Skeletal muscle tissue (tissue), 4 donors: Measurements from ENCODE around the gene FOXQ1. TPM values are rescaled to one million over a fixed set of nuclear protein-coding genes. Genes with fewer than 3 reads are reported as not detected.

Experiments used
- H3K27ac ChIP-seq: one replicate; pipeline ENCODE4 v1.7.0; 2013; ENCODE audit warnings: mild to moderate bottlenecking, low read depth, low read length, inconsistent platforms
- H3K27me3 ChIP-seq, 3 donors: one replicate each; pipeline ENCODE4 v1.7.0; 2013; ENCODE audit warnings: low read length in 3 of 3; ENCODE audit not compliant: control insufficient read depth in 3 of 3, insufficient read depth in 3 of 3
- H3K36me3 ChIP-seq, 3 donors: one replicate each; pipeline ENCODE4 v1.7.0; 2013; ENCODE audit warnings: low read length in 3 of 3; ENCODE audit not compliant: control insufficient read depth in 3 of 3, insufficient read depth in 3 of 3
- H3K4me1 ChIP-seq, 3 donors: one replicate each; pipeline ENCODE4 v1.7.0; 2013; ENCODE audit warnings: low read length in 3 of 3, mild to moderate bottlenecking in 3 of 3; ENCODE audit not compliant: control insufficient read depth in 3 of 3, insufficient read depth in 3 of 3
- H3K4me3 ChIP-seq, 3 donors: one replicate each; pipeline ENCODE4 v1.7.0; 2013; ENCODE audit warnings: low read length in 3 of 3
- H3K9ac ChIP-seq, 3 donors: one replicate each; pipeline ENCODE4 v1.7.0; 2013; ENCODE audit warnings: low read length in 3 of 3, mild to moderate bottlenecking in 3 of 3, moderate library complexity in 2 of 3, low read depth in 1 of 3
- H3K9me3 ChIP-seq, 3 donors: one replicate each; pipeline ENCODE4 v1.7.0; 2013; ENCODE audit warnings: low read length in 3 of 3; ENCODE audit not compliant: control insufficient read depth in 3 of 3
- total RNA-seq: library from RNA; depleted of rRNA; stranded (reverse); fragments of >200 nt; gene quantifications from one replicate; pipeline ENCODE4 v1.2.3, GENCODE V29; 2014
- donor health status: Osteomylitis.

Gene FOXQ1
- total RNA-seq, 1 donor from 2014 or later: not detected

DNA sequence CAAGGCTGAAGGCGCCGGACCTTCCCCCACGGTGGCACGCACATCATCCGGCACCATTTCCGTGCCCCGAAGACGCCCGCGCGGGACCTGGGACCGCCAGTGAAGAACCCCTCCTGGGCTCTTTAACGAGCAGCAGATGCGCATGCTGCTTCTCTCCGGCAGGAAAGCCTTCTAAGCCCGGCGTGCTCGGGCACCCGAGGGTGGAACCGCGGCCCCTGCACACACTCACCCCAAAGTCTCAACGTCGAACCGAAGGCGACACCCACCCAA, 240 bp downstream of the FOXQ1 start:
- Histone ChIP-seq H3K9me3 (no peaks in the 10 kb centered on the region), H3K9ac (no peak overlapping the region), H3K4me1 (peaks cover 18 to 28% (median 24%) of the 10 kb centered on the region in 3 donors), H3K27me3 (peaks cover 60 to 76% (median 68%) of the 10 kb centered on the region in 3 donors), H3K4me3 (peak overlapping the region in 2 of 3 donors; percentile 29 to 67), H3K27ac (no peak overlapping the region), H3K36me3 (no peaks in the 10 kb centered on the region)

DNA sequence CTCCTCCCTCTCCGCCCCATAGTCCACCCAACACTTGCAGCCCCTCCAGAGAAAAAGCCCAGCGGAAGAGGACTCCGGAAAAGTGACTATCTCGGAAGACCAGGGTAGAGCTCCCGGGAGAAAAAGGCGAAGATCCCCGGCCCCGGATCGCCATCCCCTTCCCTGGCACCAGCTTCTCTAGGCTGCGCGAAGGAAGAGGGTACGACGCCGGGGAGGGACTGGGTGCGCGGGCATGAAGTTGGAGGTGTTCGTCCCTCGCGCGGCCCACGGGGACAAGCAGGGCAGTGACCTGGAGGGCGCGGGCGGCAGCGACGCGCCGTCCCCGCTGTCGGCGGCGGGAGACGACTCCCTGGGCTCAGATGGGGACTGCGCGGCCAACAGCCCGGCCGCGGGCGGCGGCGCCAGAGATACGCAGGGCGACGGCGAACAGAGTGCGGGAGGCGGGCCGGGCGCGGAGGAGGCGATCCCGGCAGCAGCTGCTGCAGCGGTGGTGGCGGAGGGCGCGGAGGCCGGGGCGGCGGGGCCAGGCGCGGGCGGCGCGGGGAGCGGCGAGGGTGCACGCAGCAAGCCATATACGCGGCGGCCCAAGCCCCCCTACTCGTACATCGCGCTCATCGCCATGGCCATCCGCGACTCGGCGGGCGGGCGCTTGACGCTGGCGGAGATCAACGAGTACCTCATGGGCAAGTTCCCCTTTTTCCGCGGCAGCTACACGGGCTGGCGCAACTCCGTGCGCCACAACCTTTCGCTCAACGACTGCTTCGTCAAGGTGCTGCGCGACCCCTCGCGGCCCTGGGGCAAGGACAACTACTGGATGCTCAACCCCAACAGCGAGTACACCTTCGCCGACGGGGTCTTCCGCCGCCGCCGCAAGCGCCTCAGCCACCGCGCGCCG, 822 bp downstream of the FOXQ1 start:
- H3K4me3 ChIP-seq: no peak overlapping the region

DNA sequence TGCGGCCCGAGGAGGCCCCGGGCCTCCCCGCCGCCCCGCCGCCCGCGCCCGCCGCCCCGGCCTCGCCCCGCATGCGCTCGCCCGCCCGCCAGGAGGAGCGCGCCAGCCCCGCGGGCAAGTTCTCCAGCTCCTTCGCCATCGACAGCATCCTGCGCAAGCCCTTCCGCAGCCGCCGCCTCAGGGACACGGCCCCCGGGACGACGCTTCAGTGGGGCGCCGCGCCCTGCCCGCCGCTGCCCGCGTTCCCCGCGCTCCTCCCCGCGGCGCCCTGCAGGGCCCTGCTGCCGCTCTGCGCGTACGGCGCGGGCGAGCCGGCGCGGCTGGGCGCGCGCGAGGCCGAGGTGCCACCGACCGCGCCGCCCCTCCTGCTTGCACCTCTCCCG, 1.5 kb downstream of the FOXQ1 start:
- no peak overlapping the region for H3K27ac ChIP-seq
- H3K27me3 ChIP-seq: peaks cover 60 to 73% (median 71%) of the 10 kb centered on the region in 3 donors
- no peak overlapping the region for H3K9ac ChIP-seq
- no peak overlapping the region for H3K4me3 ChIP-seq
- H3K4me1 ChIP-seq: peaks cover 18 to 28% (median 24%) of the 10 kb centered on the region in 3 donors
- H3K9me3 ChIP-seq: no peaks in the 10 kb centered on the region
- no peaks in the 10 kb centered on the region for H3K36me3 ChIP-seq

More for the DNA sequence above, 822 bp downstream of the FOXQ1 start:
- H3K27me3 ChIP-seq: peaks cover 60 to 72% (median 71%) of the 10 kb centered on the region in 3 donors
- H3K4me1 ChIP-seq: peaks cover 18 to 28% (median 24%) of the 10 kb centered on the region in 3 donors
- no peaks in the 10 kb centered on the region for H3K36me3 ChIP-seq
- H3K9ac ChIP-seq: no peak overlapping the region
- H3K9me3 ChIP-seq: no peaks in the 10 kb centered on the region
- H3K27ac ChIP-seq: no peak overlapping the region

DNA sequence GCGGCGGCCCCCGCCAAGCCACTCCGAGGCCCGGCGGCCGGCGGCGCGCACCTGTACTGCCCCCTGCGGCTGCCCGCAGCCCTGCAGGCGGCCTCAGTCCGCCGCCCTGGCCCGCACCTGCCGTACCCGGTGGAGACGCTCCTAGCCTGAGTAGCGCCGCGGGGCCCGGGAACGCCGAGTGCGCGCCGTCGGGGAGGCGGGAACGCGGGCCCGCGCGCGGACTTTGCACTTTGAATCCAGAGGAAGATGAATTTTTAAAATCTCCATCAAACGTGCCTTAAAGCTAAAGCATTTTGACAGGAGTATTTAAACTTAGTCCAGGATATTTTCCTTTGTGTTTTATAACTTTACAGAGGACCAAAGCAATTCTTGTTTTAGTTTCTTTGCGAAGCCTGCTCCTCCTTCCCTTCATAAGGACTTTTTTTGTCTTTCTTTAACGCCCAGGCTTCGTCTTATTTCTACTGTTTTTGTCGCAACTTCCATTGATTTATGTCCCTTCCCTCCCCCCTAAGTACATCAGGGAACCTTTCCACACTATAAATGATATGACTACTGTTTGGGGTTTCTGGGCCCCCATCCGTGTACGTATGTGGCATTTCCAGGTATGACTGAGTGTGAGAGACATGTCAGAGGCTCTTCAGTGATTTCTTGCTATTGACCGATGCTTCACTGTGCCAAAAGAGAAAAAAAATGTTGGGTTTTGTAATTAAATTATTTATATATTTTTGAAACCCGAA, 2.0 kb downstream of the FOXQ1 start:
- no peak overlapping the region for H3K4me3 ChIP-seq

DNA sequence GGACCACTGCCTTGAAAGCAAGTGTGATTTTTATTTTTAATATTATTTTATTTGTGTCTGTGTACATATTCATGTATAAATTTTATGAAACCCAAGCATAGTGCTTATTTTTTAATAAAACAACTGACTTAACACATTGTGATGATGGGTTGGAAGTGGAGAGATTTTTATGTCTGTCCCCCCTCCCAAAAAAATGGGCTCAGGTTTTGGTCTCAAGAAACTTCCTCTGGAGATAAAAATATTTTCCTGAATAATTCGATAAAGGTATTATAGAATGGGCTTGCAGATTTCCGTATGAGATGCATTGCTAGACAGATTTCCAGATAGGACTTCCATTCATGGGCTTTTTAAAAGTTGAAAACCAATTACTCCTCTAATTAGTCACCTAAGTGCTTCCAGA, 2.7 kb downstream of the FOXQ1 start:
- H3K4me1 ChIP-seq: peaks cover 18 to 28% (median 24%) of the 10 kb centered on the region in 3 donors
- no peaks in the 10 kb centered on the region for H3K9me3 ChIP-seq
- no peak overlapping the region for H3K4me3 ChIP-seq
- peaks cover 55 to 68% (median 62%) of the 10 kb centered on the region in 3 donors for H3K27me3 ChIP-seq
- H3K27ac ChIP-seq: no peak overlapping the region
- H3K9ac ChIP-seq: no peak overlapping the region
- H3K36me3 ChIP-seq: no peaks in the 10 kb centered on the region

More for the DNA sequence above, 2.0 kb downstream of the FOXQ1 start:
- H3K27me3 ChIP-seq: peaks cover 60 to 69% (median 68%) of the 10 kb centered on the region in 3 donors
- no peak overlapping the region for H3K27ac ChIP-seq
- no peaks in the 10 kb centered on the region for H3K36me3 ChIP-seq
- peaks cover 18 to 28% (median 24%) of the 10 kb centered on the region in 3 donors for H3K4me1 ChIP-seq
- H3K9ac ChIP-seq: no peak overlapping the region
- no peaks in the 10 kb centered on the region for H3K9me3 ChIP-seq

DNA sequence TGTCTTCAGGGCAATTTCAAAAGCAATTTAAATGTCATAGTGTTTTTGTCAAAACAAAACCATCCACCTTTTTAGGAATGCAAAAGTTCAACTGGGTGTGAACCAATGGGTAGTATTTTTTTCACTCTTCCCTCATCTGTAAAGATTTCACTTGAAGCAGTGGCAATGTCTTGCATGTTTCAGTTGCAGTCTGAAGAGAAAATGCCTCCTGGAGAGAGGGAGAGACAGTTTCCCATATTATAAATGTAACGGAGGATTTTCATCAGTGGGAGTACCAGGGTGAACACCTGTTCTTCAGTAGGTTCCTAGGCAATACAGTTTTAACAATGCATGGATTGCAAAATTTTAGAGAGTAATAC, 3.3 kb downstream of the FOXQ1 start:
- H3K27ac ChIP-seq: no peak overlapping the region
- H3K9me3 ChIP-seq: no peaks in the 10 kb centered on the region
- peaks cover 50 to 62% (median 56%) of the 10 kb centered on the region in 3 donors for H3K27me3 ChIP-seq

DNA sequence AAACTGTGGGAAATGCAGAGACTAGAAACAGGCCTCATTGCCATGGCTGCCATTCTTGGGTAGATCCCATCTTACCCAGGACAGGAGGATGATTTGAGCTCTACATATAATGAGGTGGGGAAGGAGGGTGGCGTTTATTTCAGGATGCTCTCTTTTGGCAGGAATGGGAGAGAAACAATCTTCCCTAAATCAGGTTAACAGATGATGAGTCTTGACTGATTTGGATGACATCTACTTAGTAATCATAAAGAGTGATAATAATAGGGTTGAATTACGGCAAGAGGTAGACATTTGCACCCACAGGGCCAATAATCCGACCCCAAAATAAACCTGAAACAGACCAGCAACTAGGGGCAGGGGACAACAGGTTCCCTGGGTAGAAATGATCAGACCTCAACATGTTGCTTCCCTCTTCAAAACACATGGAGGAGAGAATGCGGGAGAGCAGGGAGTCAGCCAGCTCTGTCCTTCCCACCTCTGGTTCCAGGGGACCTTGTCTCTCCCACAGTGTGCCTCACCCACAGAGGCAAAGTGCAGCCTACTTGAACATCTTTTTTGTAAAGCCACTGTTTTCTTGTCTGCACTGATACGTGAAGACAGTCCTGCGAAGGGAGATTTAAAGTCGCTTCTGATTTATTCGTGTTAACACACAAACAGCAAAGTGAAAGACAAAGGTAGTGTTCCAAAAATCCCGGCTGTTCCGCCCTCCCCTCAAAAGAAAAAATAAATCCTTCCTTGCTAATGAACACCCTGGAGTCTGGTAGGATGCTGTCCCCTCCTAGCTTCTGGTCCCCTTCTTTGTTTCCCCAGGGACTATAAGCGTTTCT, 3.9 kb downstream of the FOXQ1 start:
- H3K36me3 ChIP-seq: no peaks in the 10 kb centered on the region
- no peak overlapping the region for H3K27ac ChIP-seq
- H3K27me3 ChIP-seq: peaks cover 44 to 56% (median 51%) of the 10 kb centered on the region in 3 donors
- H3K4me3 ChIP-seq: peak overlapping the region in 2 of 3 donors; percentile 51 to 64
- no peak overlapping the region for H3K9ac ChIP-seq
- H3K9me3 ChIP-seq: no peaks in the 10 kb centered on the region
- H3K4me1 ChIP-seq: peaks cover 15 to 28% (median 23%) of the 10 kb centered on the region in 3 donors

More for the DNA sequence above, 3.3 kb downstream of the FOXQ1 start:
- no peaks in the 10 kb centered on the region for H3K36me3 ChIP-seq
- H3K9ac ChIP-seq: no peak overlapping the region
- H3K4me3 ChIP-seq: no peak overlapping the region
- H3K4me1 ChIP-seq: peaks cover 18 to 28% (median 24%) of the 10 kb centered on the region in 3 donors

DNA sequence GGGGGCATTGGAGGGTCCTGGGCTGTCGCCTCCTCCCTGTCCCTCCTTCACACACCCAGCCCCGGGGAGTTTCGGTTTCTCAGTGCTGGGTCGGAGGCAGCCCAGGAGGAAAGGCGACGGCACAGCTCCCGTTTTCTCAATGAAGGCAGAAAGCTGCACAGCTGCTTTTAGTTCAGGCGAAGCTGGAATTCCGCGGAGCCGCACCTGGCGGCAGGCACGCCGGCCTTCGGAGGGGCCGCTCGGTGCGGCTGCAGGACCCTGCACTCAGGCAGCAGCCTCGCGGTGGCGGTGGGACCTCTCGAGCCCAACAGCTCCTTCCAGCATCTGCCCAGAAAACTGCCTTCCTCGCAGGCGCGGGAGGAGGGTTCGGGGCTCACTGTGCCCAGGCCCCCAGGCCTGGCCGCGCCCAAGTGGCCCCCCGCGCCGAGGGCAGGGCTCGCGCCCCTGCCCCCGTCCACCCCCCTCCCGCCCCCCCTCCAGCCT, 4.6 kb downstream of the FOXQ1 start:
- H3K36me3 ChIP-seq: no peaks in the 10 kb centered on the region
- H3K9me3 ChIP-seq: no peaks in the 10 kb centered on the region
- H3K4me1 ChIP-seq: peaks cover 8 to 20% (median 16%) of the 10 kb centered on the region in 3 donors
- H3K27ac ChIP-seq: no peak overlapping the region
- peak overlapping the region; percentile 51 to 64 (median 62) for H3K4me3 ChIP-seq
- peak overlapping the region in 1 of 3 donors; percentile 33 for H3K9ac ChIP-seq
- peaks cover 36 to 49% (median 44%) of the 10 kb centered on the region in 3 donors for H3K27me3 ChIP-seq

DNA sequence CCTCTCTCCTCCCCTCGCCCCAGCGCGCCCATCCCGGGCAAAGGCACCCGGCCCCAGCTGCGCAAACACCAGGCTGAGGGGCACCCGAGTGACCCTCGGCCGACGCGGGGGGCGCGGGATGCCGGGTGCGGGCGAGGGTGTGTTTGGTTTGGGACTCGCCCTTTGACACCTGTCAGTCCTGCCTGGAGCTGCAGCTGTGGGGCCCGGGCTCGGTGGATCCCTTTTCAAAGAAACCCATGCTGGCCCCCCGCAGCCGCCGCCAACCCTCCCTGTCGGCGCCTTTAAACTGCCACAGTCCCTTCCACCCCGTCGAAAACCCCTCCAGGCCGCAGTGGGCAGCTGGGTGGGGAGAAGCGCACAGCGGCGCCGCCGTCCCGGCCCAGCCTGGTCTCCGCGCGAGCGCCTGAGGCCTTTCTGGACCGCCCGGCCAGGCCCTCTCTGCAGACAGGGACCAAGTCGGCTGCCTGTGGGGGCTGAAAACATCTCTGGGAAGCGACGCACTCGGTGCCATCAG, 5.5 kb downstream of the FOXQ1 start:
- Histone ChIP-seq H3K9ac (no peak overlapping the region), H3K27ac (no peak overlapping the region), H3K27me3 (peaks cover 31 to 40% (median 36%) of the 10 kb centered on the region in 3 donors), H3K36me3 (no peaks in the 10 kb centered on the region), H3K4me3 (no peak overlapping the region), H3K9me3 (no peaks in the 10 kb centered on the region), H3K4me1 (peaks cover 11 to 12% (median 12%) of the 10 kb centered on the region in 3 donors)
